ENCODE measurements around the gene ZFPM1.

The ZFPM1 gene

DNA sequence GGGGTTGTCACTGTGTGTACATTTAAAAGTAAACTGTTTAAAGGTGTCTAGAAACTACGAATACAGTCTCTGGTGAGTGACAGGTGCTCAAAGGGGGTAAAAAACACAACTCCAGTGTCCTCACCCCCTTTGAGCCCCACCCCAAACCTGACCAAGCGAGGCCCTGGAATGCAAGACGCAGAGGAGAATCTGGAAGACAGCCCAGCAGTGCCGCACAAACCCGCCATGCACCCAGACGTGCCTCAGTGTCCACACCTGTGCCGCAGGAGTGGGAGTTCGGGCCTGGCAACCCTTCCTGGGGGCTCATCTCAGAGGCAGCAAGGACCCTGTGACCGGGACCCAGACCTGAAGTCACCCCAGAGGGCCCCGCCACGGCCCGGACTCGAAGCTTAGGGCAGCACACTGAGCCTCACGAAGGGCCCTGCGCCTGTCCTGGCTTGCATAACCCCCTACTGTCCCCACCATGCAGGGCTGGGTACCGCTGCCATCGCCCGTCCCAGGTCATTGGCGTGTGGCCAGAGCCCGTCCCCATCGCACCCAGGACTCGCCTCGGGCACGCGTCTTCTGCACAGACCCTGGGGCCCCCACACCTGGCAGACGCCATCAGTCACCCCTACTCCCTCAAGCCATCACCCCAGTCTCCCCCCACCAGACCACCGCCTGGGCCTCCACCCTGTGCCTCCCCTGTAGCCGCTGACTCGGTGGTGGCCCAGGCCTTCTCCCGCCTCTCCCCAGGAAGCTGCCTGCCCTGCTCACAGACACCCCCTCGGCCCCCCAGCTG is 84.1 kb downstream of the ZFPM1 start:
- H3K79me2 ChIP-seq, result no peaks in the 10 kb centered on the region
- H3K27me3 ChIP-seq (ENCODE audit: control insufficient read depth, insufficient read depth, low read length), result peaks cover 4% of the 10 kb centered on the region

DNA sequence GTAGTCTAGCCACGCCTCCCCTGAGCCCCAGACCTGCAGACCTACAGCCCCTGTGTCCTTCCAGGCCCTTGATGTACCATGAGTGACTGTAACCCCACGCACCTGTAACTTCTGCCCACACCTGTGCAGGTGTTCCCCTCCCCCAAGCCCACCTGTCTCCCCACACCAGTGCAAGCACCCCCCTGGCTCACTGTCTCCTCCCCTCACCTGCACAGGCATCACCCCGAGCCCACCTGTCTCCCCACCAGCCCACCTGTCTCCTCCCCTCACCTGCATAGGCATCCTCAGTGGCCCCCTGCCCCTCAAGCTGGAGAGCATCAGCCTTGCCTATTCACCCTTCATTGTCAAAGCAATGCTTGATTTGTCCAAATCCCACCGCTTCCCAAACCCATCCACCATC is 84.8 kb downstream of the ZFPM1 start:
- Histone ChIP-seq H3K27ac (no peak overlapping the region), H3K27me3 (ENCODE audit: control insufficient read depth, insufficient read depth, low read length) (peaks cover 4% of the 10 kb centered on the region), H2AFZ (no peak overlapping the region), H3K4me3 (ENCODE audit: low read depth, low read length) (no peak overlapping the region), H3K36me3 (ENCODE audit: control insufficient read depth, insufficient read depth, low read length) (no peaks in the 10 kb centered on the region), H3K9ac (no peak overlapping the region), H3K9me3 (ENCODE audit: control insufficient read depth, low read length) (no peaks in the 10 kb centered on the region), H3K4me1 (no peaks in the 10 kb centered on the region), H3K4me2 (ENCODE audit: low read length) (no peak overlapping the region), H3K79me2 (no peaks in the 10 kb centered on the region)
- TF ChIP-seq, protein P1, sequence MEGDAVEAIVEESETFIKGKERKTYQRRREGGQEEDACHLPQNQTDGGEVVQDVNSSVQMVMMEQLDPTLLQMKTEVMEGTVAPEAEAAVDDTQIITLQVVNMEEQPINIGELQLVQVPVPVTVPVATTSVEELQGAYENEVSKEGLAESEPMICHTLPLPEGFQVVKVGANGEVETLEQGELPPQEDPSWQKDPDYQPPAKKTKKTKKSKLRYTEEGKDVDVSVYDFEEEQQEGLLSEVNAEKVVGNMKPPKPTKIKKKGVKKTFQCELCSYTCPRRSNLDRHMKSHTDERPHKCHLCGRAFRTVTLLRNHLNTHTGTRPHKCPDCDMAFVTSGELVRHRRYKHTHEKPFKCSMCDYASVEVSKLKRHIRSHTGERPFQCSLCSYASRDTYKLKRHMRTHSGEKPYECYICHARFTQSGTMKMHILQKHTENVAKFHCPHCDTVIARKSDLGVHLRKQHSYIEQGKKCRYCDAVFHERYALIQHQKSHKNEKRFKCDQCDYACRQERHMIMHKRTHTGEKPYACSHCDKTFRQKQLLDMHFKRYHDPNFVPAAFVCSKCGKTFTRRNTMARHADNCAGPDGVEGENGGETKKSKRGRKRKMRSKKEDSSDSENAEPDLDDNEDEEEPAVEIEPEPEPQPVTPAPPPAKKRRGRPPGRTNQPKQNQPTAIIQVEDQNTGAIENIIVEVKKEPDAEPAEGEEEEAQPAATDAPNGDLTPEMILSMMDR (IDR thresholded peaks at IDR 0.05), result no peak

More for the DNA sequence above, 84.1 kb downstream of the ZFPM1 start:
- Histone ChIP-seq H3K36me3 (ENCODE audit: control insufficient read depth, insufficient read depth, low read length) (no peaks in the 10 kb centered on the region), H3K4me2 (ENCODE audit: low read length) (no peak overlapping the region), H3K9ac (no peak overlapping the region), H3K27ac (no peak overlapping the region), H3K4me3 (ENCODE audit: low read depth, low read length) (no peak overlapping the region), H3K4me1 (no peaks in the 10 kb centered on the region), H3K9me3 (ENCODE audit: control insufficient read depth, low read length) (no peaks in the 10 kb centered on the region), H2AFZ (no peak overlapping the region)
- TF ChIP-seq, protein P1 (IDR thresholded peaks at IDR 0.05), result no peak

DNA sequence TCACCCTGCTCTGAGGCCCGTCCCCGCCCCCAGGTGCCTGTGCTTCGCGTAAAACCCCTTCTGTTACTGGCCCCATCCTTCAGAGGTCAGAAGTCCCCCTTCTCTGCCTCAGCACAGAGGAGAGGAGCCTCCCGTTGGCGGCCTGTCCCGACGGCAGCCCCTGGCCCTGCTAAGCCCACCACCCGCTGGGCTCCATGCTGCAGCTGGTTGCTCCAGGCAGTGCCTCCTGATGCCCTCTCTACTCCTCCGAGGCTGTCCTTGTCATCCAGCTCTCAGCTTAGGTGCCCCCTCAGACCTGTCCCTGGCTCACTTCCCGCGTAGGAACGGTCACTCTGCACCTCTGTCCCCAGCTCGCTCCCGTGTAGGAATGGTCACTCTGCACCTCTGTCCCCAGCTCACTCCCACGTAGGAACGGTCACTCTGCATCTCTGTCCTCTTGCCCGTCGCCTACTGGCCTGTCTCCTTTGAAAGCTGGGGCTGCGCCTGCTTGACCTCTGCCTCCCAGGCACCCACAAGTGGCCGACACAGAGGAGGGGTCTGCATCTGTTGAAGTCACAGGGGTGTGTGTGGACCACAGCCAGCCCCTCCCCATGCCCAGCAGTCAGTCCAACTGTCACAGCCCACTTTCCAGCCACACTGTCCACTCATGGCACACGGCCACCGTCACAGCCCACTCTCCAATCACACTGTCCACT is 85.4 kb downstream of the ZFPM1 start:
- Histone ChIP-seq H3K27me3 (ENCODE audit: control insufficient read depth, insufficient read depth, low read length) (peaks cover 4% of the 10 kb centered on the region), H3K79me2 (no peaks in the 10 kb centered on the region), H3K27ac (no peak overlapping the region), H3K9ac (no peak overlapping the region), H3K4me1 (no peaks in the 10 kb centered on the region), H2AFZ (no peak overlapping the region), H3K36me3 (ENCODE audit: control insufficient read depth, insufficient read depth, low read length) (no peaks in the 10 kb centered on the region), H3K4me3 (ENCODE audit: low read depth, low read length) (no peak overlapping the region), H3K9me3 (ENCODE audit: control insufficient read depth, low read length) (no peaks in the 10 kb centered on the region), H3K4me2 (ENCODE audit: low read length) (no peak overlapping the region)
- TF ChIP-seq, protein P1 (IDR thresholded peaks at IDR 0.05), result no peak

DNA sequence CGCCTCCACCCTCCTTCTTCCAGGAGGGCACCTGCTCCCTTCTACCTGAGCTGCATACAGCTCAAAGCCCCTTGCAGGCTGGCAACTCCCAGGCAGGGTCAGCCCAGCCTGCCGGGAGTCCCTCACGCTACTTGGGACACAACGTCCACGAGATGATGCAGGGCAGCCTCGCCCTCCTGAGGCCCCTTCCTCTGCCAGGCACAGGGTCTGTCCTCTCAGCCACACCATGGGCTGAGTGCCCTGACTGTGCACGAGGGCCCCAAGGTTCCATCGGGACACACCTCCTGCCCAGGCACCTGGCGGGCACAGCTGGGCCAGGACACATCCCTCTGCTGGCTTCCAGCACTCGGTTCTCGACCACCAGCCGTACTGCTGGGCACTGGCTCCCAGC is 86.2 kb downstream of the ZFPM1 start:
- H3K4me3 ChIP-seq (ENCODE audit: low read depth, low read length), result no peak overlapping the region
- no peak overlapping the region for H3K4me2 ChIP-seq (ENCODE audit: low read length)
- H3K27ac ChIP-seq, result no peak overlapping the region
- TF ChIP-seq, protein P1 (IDR thresholded peaks at IDR 0.05), result no peak
- no peaks in the 10 kb centered on the region for H3K9me3 ChIP-seq (ENCODE audit: control insufficient read depth, low read length)
- H3K4me1 ChIP-seq, result no peaks in the 10 kb centered on the region
- no peaks in the 10 kb centered on the region for H3K36me3 ChIP-seq (ENCODE audit: control insufficient read depth, insufficient read depth, low read length)
- no peak overlapping the region for H3K9ac ChIP-seq
- H3K79me2 ChIP-seq, result no peaks in the 10 kb centered on the region
- H2AFZ ChIP-seq, result no peak overlapping the region
- peaks cover 4% of the 10 kb centered on the region for H3K27me3 ChIP-seq (ENCODE audit: control insufficient read depth, insufficient read depth, low read length)

All from parathyroid adenoma (tissue), 2 donors.